K562 (cell line): Measurements from ENCODE around the gene UQCR11. TPM values are rescaled to one million over a fixed set of nuclear protein-coding genes. Genes with fewer than 3 reads are reported as not detected.
A peak's percentile ranks its signal among the peaks of the same experiment; 100 is the strongest.

ENCODE experiments used
- ATAC-seq: fragments of 200-7000 bp; cut with Tn5 transposase; 3 replicates; pipeline ENCODE4 v1.9.1; 2020; ENCODE audit warnings: moderate library complexity
- BruUV-seq: library from RNA; stranded (reverse); fragments of 400-500 nt; replicated peaks from 2 replicates; lab custom pipeline; 2021; lab: Mats Ljungman, UMichigan
- CTCF ChIA-PET: fragments of 300-600 bp; formaldehyde crosslinking; extraction: SDS; loops from one replicate; lab custom pipeline; 2021; ENCODE audit warnings: low intra/inter-chr PET ratio; lab: Yijun Ruan, JAX
- POLR2A ChIA-PET: fragments of 300-600, 350-650 bp; sonication (Branson Sonifier 250); formaldehyde crosslinking; extraction: SDS; loops from one replicate; lab custom pipeline; 2021; ENCODE audit warnings: antibody characterized with exemption, inconsistent platforms; lab: Yijun Ruan, JAX
- DNase-seq, 4 experiments: peaks; one replicate each; pipeline versions ENCODE4 v3.0.0 to v3.0.0-alpha.2; 2011 to 2018; ENCODE audit warnings: low spot score in 3 of 4, mixed read lengths in 3 of 4; ENCODE audit errors: extremely low read depth in 1 of 4
- FAIRE-seq: peaks from 2 replicates; lab custom pipeline; 2011; peaks lifted over from hg19 to GRCh38; lab: Jason Lieb, UNC
- H2AFZ ChIP-seq: 2 replicates; pipeline ENCODE4 v1.6.0; 2011; ENCODE audit warnings: low read depth, low read length, control low read depth, inconsistent platforms
- H3K27ac ChIP-seq: fragments of 200-600 bp; 3 replicates; pipeline ENCODE4 v1.8.0; 2011; ENCODE audit warnings: low read depth, mild to moderate bottlenecking, control low read depth, inconsistent platforms, low read length, moderate library complexity, mixed read lengths; ENCODE audit errors: extremely low read depth
- H3K27me3 ChIP-seq, 2 experiments: fragments of 300-600 bp in 1 of 2; 2 replicates in 1 of 2; 3 replicates in 1 of 2; pipeline versions ENCODE4 v1.6.0 to v1.8.0; 2011; ENCODE audit warnings: inconsistent platforms in 2 of 2, low read length in 2 of 2, mild to moderate bottlenecking in 1 of 2, mixed read lengths in 1 of 2, moderate library complexity in 1 of 2; ENCODE audit not compliant: control insufficient read depth in 2 of 2, insufficient read depth in 2 of 2
- H3K36me3 ChIP-seq: fragments of 300-600 bp; 3 replicates; pipeline ENCODE4 v1.8.0; 2011; ENCODE audit warnings: mild to moderate bottlenecking, low read length, inconsistent platforms; ENCODE audit not compliant: control insufficient read depth, insufficient read depth
- H3K4me1 ChIP-seq, 2 experiments: fragments of 200-600 bp in 1 of 2; replicated peaks in 1 of 2; 2 replicates in 1 of 2; 3 replicates in 1 of 2; pipeline versions ENCODE4 v1.5.1 to v1.8.0; 2011; ENCODE audit warnings: inconsistent platforms in 2 of 2, low read length in 2 of 2, mild to moderate bottlenecking in 1 of 2, mixed read lengths in 1 of 2, moderate library complexity in 1 of 2; ENCODE audit not compliant: control insufficient read depth in 2 of 2, insufficient read depth in 2 of 2
- H3K4me2 ChIP-seq: 2 replicates; pipeline ENCODE4 v1.6.1; 2011; ENCODE audit warnings: low read length, control low read depth, inconsistent platforms, mixed read lengths; ENCODE audit not compliant: insufficient read depth
- H3K4me3 ChIP-seq: fragments of 200-600 bp; sonication (generic), shearing (Covaris generic); 2 replicates; pipeline ENCODE4 v1.5.1; 2016; ENCODE audit warnings: control low read depth, inconsistent platforms
- H3K79me2 ChIP-seq: fragments of 200-600 bp; 3 replicates; pipeline ENCODE4 v1.8.0; 2011; ENCODE audit warnings: low read length, inconsistent platforms; ENCODE audit not compliant: control insufficient read depth, insufficient read depth
- H3K9ac ChIP-seq, 2 experiments: 2 replicates each; pipeline versions ENCODE4 v1.6.0 to v1.6.1; 2011; ENCODE audit warnings: low read depth in 2 of 2, low read length in 2 of 2, control low read depth in 1 of 2, inconsistent platforms in 1 of 2, mild to moderate bottlenecking in 1 of 2, mixed read lengths in 1 of 2; ENCODE audit not compliant: insufficient read depth in 1 of 2
- H3K9me1 ChIP-seq: one replicate; pipeline ENCODE4 v1.6.0; 2011; ENCODE audit warnings: inconsistent platforms, mild to moderate bottlenecking, low read length, moderate library complexity; ENCODE audit not compliant: control insufficient read depth, insufficient read depth
- H3K9me3 ChIP-seq: replicated peaks from 2 replicates; pipeline ENCODE4 v1.5.1; 2011; ENCODE audit warnings: low read depth, low read length, inconsistent platforms; ENCODE audit not compliant: control insufficient read depth, insufficient read depth
- H4K20me1 ChIP-seq: replicated peaks from 2 replicates; pipeline ENCODE4 v1.6.1; 2011; ENCODE audit warnings: low read length, inconsistent platforms, mixed read lengths; ENCODE audit not compliant: control insufficient read depth, insufficient read depth
- ARNT ChIP-seq, 2 experiments: fragments of 450-650 bp; IDR thresholded peaks; 2 replicates each; pipeline ENCODE4 v1.6.1; 2016; ENCODE audit warnings: mild to moderate bottlenecking in 1 of 2
- CAMTA2 ChIP-seq: fragments of 250-450 bp; sonication (Bioruptor Pico); conservative IDR thresholded peaks from 2 replicates; pipeline ENCODE4 v1.5.1; 2022
- ESRRA ChIP-seq: fragments of 450-650 bp; IDR thresholded peaks from 2 replicates; pipeline ENCODE4 v1.6.1; 2014; ENCODE audit warnings: low read depth, mild to moderate bottlenecking, moderate library complexity, borderline replicate concordance
- GTF2A2 ChIP-seq: IDR thresholded peaks from 2 replicates; pipeline ENCODE4 v1.6.1; 2016; ENCODE audit warnings: mild to moderate bottlenecking, missing genetic modification characterization, missing compliant biosample characterization
- MEF2D ChIP-seq: conservative IDR thresholded peaks from 2 replicates; pipeline ENCODE4 v1.6.1; 2016; ENCODE audit warnings: low read depth, missing genetic modification characterization, missing compliant biosample characterization
- SP2 ChIP-seq: IDR thresholded peaks from 2 replicates; pipeline ENCODE4 v1.6.1; 2011; ENCODE audit warnings: mild to moderate bottlenecking, low read depth, low read length, moderate library complexity; ENCODE audit not compliant: poor library complexity, severe bottlenecking; ENCODE audit errors: extremely low read depth
- ZFP36 ChIP-seq: fragments of 150-350 bp; IDR thresholded peaks from 2 replicates; pipeline ENCODE4 v1.6.1; 2018; ENCODE audit warnings: low read length, low read depth; ENCODE audit not compliant: partially characterized antibody
- ZNF232 ChIP-seq: sonication (generic); formaldehyde crosslinking; IDR thresholded peaks from 2 replicates; pipeline ENCODE4 v1.8.0; 2022; ENCODE audit warnings: mild to moderate bottlenecking, missing genetic modification reagents
- WGBS: fragments of 100-300 bp; shearing (Covaris generic); methylation state at CpG from one replicate; pipeline ENCODE4 v1.1.6; 2016; ENCODE audit warnings: low coverage, mixed read lengths; ENCODE audit not compliant: insufficient coverage; ENCODE audit errors: missing lambda C conversion rate; 5-methylcytosine and 5-hydroxymethylcytosine counted together
- in situ Hi-C: fragments of 300-500 bp; cut with MboI; formaldehyde crosslinking; loops from 4 replicates; pipeline ENCODE4 v1.15.0; 2018; ENCODE audit warnings: inconsistent platforms, mixed read lengths
- intact Hi-C: fragments of 100-400 bp; cut with micrococcal nuclease; formaldehyde crosslinking; loops from 2 replicates; pipeline ENCODE4 v1.14.2; 2022
- polyA plus RNA-seq, 8 experiments: library from polyadenylated mRNA; depleted of rRNA in 4 of 8; stranded (reverse) in 5 of 8; unstranded in 3 of 8; fragments of >200 nt; fragmentation: Nextera tagmentation in 2 of 8; fragmentation: Illumina TruSeq in 1 of 8; extraction: Ambion mirVana in 2 of 8; extraction: Trizol in 1 of 8; gene quantifications; 2 replicates each; pipeline versions ENCODE4 v1.2.1 to v1.2.3, GENCODE V29; 2011 to 2014; ENCODE audit warnings: inconsistent platforms in 1 of 8, missing spikeins in 1 of 8
- total RNA-seq, 7 experiments: library from RNA; depleted of rRNA in 6 of 7; stranded (reverse); fragments of >200 nt in 6 of 7; fragmentation: Illumina TruSeq in 2 of 7; extraction: Trizol in 2 of 7; gene quantifications; 2 replicates each; pipeline versions ENCODE4 v1.2.1 to v1.2.3, GENCODE V29; 2011 to 2021; ENCODE audit warnings: low replicate concordance in 1 of 7
- TF ChIP-seq, protein P1 (sequence below): fragments of 250-450 bp; sonication (Bioruptor Pico); IDR thresholded peaks from 2 replicates; pipeline ENCODE4 v1.8.0; 2021; ENCODE audit warnings: moderate library complexity, mild to moderate bottlenecking, inconsistent platforms
- TF ChIP-seq, protein P2 (sequence below): fragments of 450-650 bp; formaldehyde crosslinking; IDR thresholded peaks from 2 replicates; pipeline ENCODE4 v1.4.0; 2022; ENCODE audit warnings: missing genetic modification characterization
- TF ChIP-seq, protein P3 (sequence below): IDR thresholded peaks from 3 replicates; pipeline ENCODE4 v1.6.1; 2011; ENCODE audit warnings: borderline replicate concordance, mild to moderate bottlenecking, moderate library complexity; ENCODE audit not compliant: insufficient read length; ENCODE audit errors: extremely low read depth
- TF ChIP-seq, protein P4 (sequence below): fragments of 450-650 bp; IDR thresholded peaks from 2 replicates; pipeline ENCODE4 v1.6.1; 2017; ENCODE audit warnings: antibody characterized with exemption

Gene UQCR11
- total and polyA plus RNA-seq, 9 of the 15 experiments (the other 6 are each of a cell fraction or from before 2014, with no cell fraction given) = 57.6 to 394 (median 259) TPM

DNA sequence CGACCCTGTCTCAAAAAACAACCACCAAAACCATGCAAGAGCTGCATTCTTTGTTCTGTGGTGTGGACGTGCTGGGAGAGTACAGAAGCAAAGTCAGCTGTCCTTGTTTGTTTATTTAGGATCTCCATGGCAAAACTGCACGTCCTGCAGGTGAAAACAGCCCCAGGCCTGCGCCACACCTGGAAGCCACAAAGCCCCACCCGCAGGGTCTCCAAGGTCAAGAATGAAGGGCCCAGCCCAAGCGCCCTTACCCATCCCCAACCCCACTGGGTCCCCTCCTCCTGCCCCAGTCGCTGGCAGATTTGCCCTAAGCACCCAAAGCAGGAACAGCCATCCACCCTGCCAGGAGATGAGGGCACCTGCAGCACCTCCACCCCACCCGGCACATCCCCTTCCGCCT lies 23.1 kb downstream of the UQCR11 start:
- Histone ChIP-seq H4K20me1 (no peaks in the 10 kb centered on the region), H3K36me3 (peaks cover 84% of the 10 kb centered on the region; the same call in 2 of the 3 replicates), H3K27me3 (no peaks in the 10 kb centered on the region), H3K27ac (no peak overlapping the region), H3K9ac (peak overlapping the region in 1 of 2 experiments; percentile 45; a peak in 2 of 4 replicates), H3K4me2 (no peak overlapping the region), H2AFZ (no peak overlapping the region), H3K9me1 (no peaks in the 10 kb centered on the region), H3K4me1 (peaks cover 0 to 17% of the 10 kb centered on the region in 2 experiments; a peak in 2 of 5 replicates), H3K79me2 (peaks cover 22% of the 10 kb centered on the region), H3K9me3 (no peaks in the 10 kb centered on the region), H3K4me3 (no peak overlapping the region)
- ATAC-seq (no peak), DNase-seq (no peak), FAIRE-seq (no peak)
- TF ChIP-seq GTF2A2 (tag) (no peak), CAMTA2 (no peak), ZNF232 (no peak), ARNT (IDR thresholded peaks at IDR 0.05) (no peak), MEF2D (tag) (no peak), ZFP36 (no peak), ESRRA (no peak), SP2 (no peak)
- TF ChIP-seq, protein P1, sequence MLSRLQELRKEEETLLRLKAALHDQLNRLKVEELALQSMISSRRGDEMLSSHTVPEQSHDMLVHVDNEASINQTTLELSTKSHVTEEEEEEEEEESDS = no peak
- TF ChIP-seq, protein P2, sequence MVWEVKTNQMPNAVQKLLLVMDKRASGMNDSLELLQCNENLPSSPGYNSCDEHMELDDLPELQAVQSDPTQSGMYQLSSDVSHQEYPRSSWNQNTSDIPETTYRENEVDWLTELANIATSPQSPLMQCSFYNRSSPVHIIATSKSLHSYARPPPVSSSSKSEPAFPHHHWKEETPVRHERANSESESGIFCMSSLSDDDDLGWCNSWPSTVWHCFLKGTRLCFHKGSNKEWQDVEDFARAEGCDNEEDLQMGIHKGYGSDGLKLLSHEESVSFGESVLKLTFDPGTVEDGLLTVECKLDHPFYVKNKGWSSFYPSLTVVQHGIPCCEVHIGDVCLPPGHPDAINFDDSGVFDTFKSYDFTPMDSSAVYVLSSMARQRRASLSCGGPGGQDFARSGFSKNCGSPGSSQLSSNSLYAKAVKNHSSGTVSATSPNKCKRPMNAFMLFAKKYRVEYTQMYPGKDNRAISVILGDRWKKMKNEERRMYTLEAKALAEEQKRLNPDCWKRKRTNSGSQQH (CRISPR knock-in tag) = no peak
- TF ChIP-seq, protein P3, sequence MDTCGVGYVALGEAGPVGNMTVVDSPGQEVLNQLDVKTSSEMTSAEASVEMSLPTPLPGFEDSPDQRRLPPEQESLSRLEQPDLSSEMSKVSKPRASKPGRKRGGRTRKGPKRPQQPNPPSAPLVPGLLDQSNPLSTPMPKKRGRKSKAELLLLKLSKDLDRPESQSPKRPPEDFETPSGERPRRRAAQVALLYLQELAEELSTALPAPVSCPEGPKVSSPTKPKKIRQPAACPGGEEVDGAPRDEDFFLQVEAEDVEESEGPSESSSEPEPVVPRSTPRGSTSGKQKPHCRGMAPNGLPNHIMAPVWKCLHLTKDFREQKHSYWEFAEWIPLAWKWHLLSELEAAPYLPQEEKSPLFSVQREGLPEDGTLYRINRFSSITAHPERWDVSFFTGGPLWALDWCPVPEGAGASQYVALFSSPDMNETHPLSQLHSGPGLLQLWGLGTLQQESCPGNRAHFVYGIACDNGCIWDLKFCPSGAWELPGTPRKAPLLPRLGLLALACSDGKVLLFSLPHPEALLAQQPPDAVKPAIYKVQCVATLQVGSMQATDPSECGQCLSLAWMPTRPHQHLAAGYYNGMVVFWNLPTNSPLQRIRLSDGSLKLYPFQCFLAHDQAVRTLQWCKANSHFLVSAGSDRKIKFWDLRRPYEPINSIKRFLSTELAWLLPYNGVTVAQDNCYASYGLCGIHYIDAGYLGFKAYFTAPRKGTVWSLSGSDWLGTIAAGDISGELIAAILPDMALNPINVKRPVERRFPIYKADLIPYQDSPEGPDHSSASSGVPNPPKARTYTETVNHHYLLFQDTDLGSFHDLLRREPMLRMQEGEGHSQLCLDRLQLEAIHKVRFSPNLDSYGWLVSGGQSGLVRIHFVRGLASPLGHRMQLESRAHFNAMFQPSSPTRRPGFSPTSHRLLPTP = no peak
- TF ChIP-seq, protein P4, sequence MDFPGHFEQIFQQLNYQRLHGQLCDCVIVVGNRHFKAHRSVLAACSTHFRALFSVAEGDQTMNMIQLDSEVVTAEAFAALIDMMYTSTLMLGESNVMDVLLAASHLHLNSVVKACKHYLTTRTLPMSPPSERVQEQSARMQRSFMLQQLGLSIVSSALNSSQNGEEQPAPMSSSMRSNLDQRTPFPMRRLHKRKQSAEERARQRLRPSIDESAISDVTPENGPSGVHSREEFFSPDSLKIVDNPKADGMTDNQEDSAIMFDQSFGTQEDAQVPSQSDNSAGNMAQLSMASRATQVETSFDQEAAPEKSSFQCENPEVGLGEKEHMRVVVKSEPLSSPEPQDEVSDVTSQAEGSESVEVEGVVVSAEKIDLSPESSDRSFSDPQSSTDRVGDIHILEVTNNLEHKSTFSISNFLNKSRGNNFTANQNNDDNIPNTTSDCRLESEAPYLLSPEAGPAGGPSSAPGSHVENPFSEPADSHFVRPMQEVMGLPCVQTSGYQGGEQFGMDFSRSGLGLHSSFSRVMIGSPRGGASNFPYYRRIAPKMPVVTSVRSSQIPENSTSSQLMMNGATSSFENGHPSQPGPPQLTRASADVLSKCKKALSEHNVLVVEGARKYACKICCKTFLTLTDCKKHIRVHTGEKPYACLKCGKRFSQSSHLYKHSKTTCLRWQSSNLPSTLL = no peak
- no TSS peak for BruUV-seq
- ChIA-PET POLR2A (interaction anchor here (0.9 kb wide), 1 partner anchor 11 kb away, joined by 5 read pairs; the partner anchor contains the start of gene MBD3), CTCF (no interaction called here)
- in situ Hi-C loops = no loop called here
- WGBS = 98% methylated on average over 8 of the region's 9 CpGs
- intact Hi-C loops = no loop called here
